ENCODE data around the gene LRP6.

Gene LRP6

DNA sequence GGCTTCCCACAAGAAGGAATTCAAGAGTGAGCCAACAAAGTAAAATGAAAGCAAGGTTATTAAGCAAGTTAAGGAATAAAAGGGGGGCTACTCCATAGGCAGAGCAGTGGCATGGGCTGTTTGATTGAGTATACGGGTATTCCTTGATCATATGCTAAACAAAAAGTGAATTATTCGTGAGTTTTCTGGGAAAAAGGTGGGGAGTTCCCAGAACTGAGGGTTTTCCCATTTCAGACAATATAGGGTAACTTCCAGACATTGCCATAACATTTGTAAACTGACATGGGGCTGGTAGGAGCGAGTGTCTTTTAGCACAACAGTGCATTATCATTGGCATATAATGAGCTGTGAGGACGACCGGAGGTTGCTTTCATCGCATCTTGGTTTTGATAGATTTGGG lies 198.1 kb downstream of the LRP6 start:
- DNase-seq = no peak

Measured in activated effector memory CD4-positive, alpha-beta T cell treated with Interleukin-2 at 50 U/mL for 16 hours (primary cell).